Kidney (tissue), 14 donors: ENCODE results near the gene KRTAP5-4. TPM values are rescaled to one million over a fixed set of nuclear protein-coding genes. Genes with fewer than 3 reads are reported as not detected.
"Not testable (repeated sequence)": the region's sequence is repeated elsewhere in the genome, so short reads cannot be mapped to it uniquely, and the experiment has no call there.

ENCODE experiments used
- DNase-seq, 5 donors: peaks; one replicate each; pipeline ENCODE4 v3.0.0-alpha.2; 2013 to 2020
- FAIRE-seq: peaks from 2 replicates; lab custom pipeline; 2012; peaks lifted over from hg19 to GRCh38; lab: Jason Lieb, UNC
- H3K27ac ChIP-seq, 2 donors: one replicate each; pipeline ENCODE4 v1.7.0; 2013; ENCODE audit warnings: low read depth in 2 of 2, low read length in 2 of 2, inconsistent platforms in 1 of 2
- H3K27me3 ChIP-seq: one replicate; pipeline ENCODE4 v1.7.1; 2013; ENCODE audit warnings: low read length, inconsistent platforms; ENCODE audit not compliant: control insufficient read depth, insufficient read depth
- H3K36me3 ChIP-seq, 3 donors: one replicate each; pipeline versions ENCODE4 v1.7.0 to v1.7.1; 2013; ENCODE audit warnings: low read length in 3 of 3, control low read depth in 1 of 3, inconsistent platforms in 1 of 3; ENCODE audit not compliant: insufficient read depth in 3 of 3, control insufficient read depth in 2 of 3
- H3K4me1 ChIP-seq, 3 donors: one replicate each; pipeline versions ENCODE4 v1.7.0 to v1.7.1; 2013; ENCODE audit warnings: low read length in 3 of 3, inconsistent platforms in 1 of 3, low read depth in 1 of 3; ENCODE audit not compliant: control insufficient read depth in 2 of 3, insufficient read depth in 2 of 3
- H3K4me3 ChIP-seq, 3 donors: one replicate each; pipeline versions ENCODE4 v1.7.0 to v1.8.1; 2013; ENCODE audit warnings: low read length in 3 of 3, control low read depth in 1 of 3, inconsistent platforms in 1 of 3
- H3K9ac ChIP-seq, 3 donors: one replicate each; pipeline versions ENCODE4 v1.7.0 to v1.7.1; 2013; ENCODE audit warnings: low read length in 3 of 3, control low read depth in 1 of 3, inconsistent platforms in 1 of 3
- H3K9me3 ChIP-seq, 3 donors: one replicate each; pipeline versions ENCODE4 v1.7.0 to v1.7.1; 2013; ENCODE audit warnings: low read length in 3 of 3, control low read depth in 1 of 3, inconsistent platforms in 1 of 3; ENCODE audit not compliant: control insufficient read depth in 2 of 3, insufficient read depth in 1 of 3
- CTCF ChIP-seq: IDR thresholded peaks from 3 replicates; pipeline ENCODE4 v1.5.1; 2012; ENCODE audit warnings: mild to moderate bottlenecking, moderate library complexity, borderline replicate concordance; ENCODE audit not compliant: insufficient read depth; ENCODE audit errors: extremely low read depth
- intact Hi-C: fragments of 100-400 bp; cut with DNase I; formaldehyde crosslinking; loops from one replicate; pipeline ENCODE4 v1.11.1; 2022
- polyA plus RNA-seq: library from polyadenylated mRNA; stranded (reverse); fragments of 350-450 nt; fragmentation: Illumina TruSeq; extraction: RNeasy Lipid Tissue Mini Kit (QIAGEN cat#74804); gene quantifications from one replicate; pipeline ENCODE4 v1.2.3, GENCODE V29; 2014; ENCODE audit warnings: low read depth, low replicate concordance; ENCODE audit not compliant: insufficient read depth
- total RNA-seq: library from RNA; stranded (reverse); fragmentation: NEBNext Ultra II Directional; extraction: Animal tissue kit (Norgen Biotek cat#: 25700); gene quantifications from one replicate; pipeline ENCODE4 v1.2.1, GENCODE V29; 2021
- donor health status: control.
- donor health status: control.
- donor health status: control.
- donor health status: control.
- donor health status: control.
- donor health status: DM: yes; HTN: yes; CAD: no.
- donor health status: Normal renal cell carcinoma (clear cell type).

KRTAP5-4 gene
- total and polyA plus RNA-seq, 2 donors from 2014 or later: not detected

GRCh38 chr11:1667121-1667850 is 45.3 kb upstream of the KRTAP5-4 start:
- DNase-seq (peak in 1 of 5 donors; percentile 52), FAIRE-seq (no peak)
- Histone ChIP-seq H3K27ac (peak overlapping the region; percentile 26 to 60), H3K27me3 (no peaks in the 10 kb centered on the region), H3K9me3 (no peaks in the 10 kb centered on the region), H3K9ac (no peak overlapping the region), H3K4me3 (no peak overlapping the region), H3K36me3 (no peaks in the 10 kb centered on the region), H3K4me1 (peaks cover 0 to 3% (median 0%) of the 10 kb centered on the region in 3 donors)
- no peak for TF ChIP-seq CTCF
- intact Hi-C loops: no loop called here

GRCh38 chr11:1665313-1665712 is 43.4 kb upstream of the KRTAP5-4 start:
- DNase-seq: no peak
- H3K27ac ChIP-seq: no peak overlapping the region
- FAIRE-seq: no peak
- intact Hi-C loops: no loop called here
- no peaks in the 10 kb centered on the region for H3K36me3 ChIP-seq
- no peaks in the 10 kb centered on the region for H3K27me3 ChIP-seq
- no peaks in the 10 kb centered on the region for H3K9me3 ChIP-seq
- H3K9ac ChIP-seq: no peak overlapping the region
- H3K4me1 ChIP-seq: peaks cover 0 to 3% (median 0%) of the 10 kb centered on the region in 3 donors
- no peak overlapping the region for H3K4me3 ChIP-seq
- no peak for TF ChIP-seq CTCF

GRCh38 chr11:1662699-1663283 is 40.9 kb upstream of the KRTAP5-4 start:
- H3K36me3 ChIP-seq, FAIRE-seq, H3K4me3 ChIP-seq, H3K27me3 ChIP-seq, H3K4me1 ChIP-seq, DNase-seq, H3K9me3 ChIP-seq, H3K27ac ChIP-seq, H3K9ac ChIP-seq, intact Hi-C loops: not testable (repeated sequence)

- H3K27me3 ChIP-seq, H3K36me3 ChIP-seq, DNase-seq, intact Hi-C loops, FAIRE-seq, H3K4me3 ChIP-seq, H3K4me1 ChIP-seq, H3K27ac ChIP-seq, H3K9me3 ChIP-seq, H3K9ac ChIP-seq: not testable (repeated sequence)
Measured at GRCh38 chr11:1661454-1662269, 39.7 kb upstream of the KRTAP5-4 start.
